HG03457 (cell line): Measurements from ENCODE around the gene WNT7A.

Source experiments
- ATAC-seq: cut with Tn5 transposase; IDR thresholded peaks from one replicate; pipeline ENCODE4 v1.9.1; 2021; ENCODE audit warnings: moderate number of reproducible peaks; ENCODE audit not compliant: unreplicated experiment

Gene WNT7A

DNA sequence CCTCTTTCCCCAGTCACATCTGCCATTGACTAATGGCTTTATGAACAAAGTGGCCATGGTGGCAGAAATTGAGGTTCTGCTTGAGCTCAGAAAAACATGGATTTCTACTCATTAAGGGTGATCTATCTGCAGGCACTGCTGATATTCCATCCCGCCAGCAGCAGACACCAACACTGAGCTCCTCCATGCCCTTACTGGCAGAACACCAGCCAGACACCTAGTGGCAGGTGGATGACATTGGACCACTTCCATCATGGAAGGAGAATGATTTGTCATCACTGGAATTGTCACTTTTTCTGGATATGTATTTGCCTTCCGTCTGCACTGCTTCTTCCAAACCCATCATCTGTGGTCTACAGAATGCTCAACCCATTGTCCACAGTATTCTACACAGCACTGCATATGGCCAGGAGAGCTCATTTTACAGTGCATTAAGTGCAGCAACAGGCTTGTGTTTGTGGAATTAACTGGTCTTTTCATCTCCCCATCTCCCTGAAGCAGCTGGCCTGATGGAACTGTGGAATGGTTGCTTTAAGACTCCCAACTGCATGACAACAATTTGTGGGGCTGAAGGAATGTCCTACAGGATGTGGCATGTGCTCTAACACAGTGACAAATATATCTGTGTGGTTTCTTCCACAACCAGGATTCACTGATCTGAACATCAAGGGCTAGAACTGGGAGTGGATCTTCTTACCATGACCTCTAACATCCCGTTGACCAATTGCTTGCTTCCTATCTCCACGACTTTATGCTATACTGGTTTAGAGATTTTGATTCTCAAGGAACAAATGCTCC lies 103.4 kb downstream of the WNT7A start:
- no peak for ATAC-seq

DNA sequence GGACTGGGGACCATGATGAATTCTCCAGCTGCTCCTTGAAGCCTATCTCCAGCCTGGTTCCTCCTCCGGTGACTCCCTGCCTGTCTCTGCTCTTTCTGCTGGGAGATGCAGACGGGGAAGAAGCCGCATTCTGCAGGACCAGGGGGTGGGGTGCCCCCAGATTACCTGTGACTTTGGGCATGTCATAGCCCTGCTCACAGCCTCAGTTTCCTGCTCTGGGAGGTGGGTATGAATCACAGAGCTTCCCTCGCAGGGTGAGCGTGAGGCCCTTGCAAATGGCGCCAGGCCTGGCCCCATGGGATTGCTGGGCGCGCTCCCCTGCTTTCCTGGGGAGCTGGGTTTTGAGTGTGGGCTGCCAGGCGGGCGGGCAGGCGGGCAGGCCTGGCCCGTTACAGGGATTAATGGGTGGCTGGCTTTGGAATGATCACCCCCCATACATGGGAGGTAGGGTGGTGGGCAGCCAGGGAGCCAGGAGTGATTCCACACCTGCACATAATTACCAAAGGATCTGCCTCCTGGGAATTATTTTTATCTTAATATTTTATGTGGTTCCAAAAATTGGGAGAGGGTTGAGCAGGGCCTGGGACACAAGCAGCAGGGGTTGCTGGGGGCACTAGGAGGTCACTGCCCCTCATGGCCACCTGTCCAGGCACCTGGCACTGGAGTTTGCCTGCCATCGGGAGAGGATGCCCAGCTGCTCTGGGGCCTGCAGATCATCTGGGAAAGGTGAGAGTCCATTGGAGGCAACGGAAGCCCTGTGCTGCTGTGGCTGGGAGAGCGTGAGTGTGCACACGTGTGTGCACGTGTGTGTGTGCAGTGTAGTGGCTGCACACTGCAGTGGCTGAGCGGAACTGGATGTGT lies 106.8 kb downstream of the WNT7A start:
- ATAC-seq, result no peak

DNA sequence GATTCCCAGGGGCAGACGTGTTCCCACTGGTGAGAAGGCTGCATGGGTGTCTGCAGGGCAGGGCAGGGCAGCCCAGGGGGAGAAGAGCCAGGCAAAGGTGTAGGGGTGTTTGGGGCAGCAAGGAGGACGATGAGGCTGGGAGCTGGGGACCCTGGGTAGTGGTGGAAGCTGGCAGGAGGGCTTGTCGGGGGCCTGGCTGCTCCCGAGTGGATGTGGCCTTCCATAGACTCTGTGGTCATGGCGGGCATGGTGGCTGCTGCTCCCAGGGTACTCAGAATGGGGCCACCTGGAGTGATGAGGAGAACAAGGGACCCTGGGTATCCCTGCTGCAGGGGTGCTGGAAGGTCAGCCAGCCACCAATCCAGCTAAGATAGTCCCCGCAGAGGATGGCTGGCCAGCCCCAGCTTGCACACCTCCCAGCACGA lies 107.5 kb downstream of the WNT7A start:
- ATAC-seq, result no peak

DNA sequence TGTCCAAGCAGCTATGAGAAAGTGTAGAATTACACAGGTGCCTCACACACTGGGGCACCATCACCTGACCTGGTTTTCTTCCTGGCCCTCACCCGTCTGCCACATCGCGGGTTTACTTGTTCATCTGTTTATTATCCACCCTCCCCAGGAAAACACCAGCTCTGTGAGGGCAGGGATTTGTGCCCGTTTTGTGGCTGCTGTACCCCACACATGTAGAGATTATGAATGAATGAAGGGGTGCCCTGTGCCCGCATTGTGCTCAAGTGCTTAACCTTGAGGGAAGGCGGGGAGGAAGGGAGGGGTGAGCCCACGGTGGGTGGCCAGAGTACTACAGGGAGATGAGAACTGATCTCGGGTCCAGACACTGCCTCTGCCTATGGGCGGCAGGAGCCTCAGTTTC lies 108.4 kb downstream of the WNT7A start:
- no peak for ATAC-seq

DNA sequence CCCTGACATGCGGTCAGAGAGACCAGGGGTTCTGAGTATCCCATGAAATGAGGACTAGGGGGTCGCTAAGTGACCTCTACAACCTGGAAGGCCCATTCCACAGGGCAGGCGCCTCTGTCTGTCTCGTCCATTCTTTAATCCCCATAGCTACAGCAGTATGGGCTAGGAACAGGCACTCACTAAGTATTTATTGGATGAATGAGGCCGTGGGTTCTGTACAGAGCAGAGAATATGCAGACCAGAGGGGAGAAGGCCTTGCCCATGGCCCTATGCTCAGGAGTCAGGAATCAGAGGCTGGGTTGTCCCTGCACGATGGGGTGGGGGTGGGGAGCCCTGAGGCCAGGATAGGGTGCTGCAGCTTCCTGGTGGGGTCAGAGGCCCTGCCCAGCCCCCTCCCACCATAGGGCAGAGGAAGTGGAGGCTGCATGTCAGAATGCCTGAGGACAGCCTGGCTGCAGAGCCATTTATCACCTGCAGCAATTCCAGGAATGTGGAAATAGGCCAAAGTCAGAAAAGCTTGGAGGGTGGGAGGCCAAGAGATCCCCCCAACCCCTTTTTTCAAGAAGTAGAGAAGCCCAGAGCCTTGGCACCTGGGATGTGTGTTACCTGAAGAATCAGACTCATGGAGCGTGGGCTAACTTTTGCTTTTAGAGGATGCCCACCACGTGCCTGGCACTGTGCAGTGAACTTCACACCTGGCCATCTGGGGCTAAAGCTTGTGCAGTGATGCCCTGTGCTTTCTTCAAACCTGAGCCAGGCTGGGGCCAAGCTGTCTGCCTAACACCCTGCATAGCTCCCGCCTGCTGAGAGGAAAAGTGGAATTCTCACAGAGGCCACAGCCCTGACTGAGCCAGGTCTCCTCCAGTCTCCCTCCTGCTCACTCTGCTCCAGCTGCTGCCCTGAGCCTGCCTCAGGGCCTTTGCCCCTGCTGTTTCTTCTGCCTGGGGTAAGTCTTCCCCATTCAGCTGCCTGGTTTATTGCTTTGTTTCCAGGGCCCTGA lies 109.4 kb downstream of the WNT7A start:
- ATAC-seq, result no peak

DNA sequence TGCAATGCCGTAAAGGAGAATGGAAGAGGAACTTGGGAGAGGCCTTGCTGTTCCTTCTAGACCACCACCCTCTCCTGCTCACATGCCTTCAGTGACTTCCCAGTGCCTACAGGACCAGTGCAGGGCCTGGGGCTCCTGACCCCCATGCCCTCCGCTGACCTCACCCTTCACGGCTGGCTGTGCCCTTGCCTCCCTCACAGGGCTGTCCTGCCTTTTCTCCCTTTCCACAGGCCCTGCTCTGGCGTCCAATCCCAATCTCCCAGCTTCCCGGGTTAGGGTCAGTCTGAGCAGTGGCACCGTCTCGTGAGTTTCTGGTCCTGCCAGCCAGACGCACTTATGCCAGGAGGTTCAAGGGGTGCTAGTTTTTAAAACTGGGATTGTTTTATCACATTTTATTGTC lies 110.4 kb downstream of the WNT7A start:
- no peak for ATAC-seq

DNA sequence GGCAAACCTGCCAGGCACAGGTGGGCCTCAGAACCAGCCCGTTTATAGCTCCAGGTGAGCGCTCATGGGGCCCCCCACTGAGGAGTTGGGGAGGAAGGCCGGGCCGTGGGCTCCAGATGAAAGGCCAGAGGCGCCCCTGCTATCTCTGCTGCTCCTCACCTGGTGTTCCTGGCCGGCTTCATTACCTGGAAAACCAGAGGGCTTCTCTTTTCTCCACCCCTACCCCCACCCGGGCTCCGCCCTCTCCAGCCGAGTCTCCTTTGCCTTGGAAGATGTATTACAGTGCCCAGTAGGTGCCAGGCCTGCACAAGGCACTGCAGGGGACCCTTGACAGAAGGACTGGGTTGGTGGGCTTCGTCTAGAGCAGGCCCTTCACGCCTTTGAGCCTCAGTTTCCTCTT lies 111.4 kb downstream of the WNT7A start:
- no peak for ATAC-seq

DNA sequence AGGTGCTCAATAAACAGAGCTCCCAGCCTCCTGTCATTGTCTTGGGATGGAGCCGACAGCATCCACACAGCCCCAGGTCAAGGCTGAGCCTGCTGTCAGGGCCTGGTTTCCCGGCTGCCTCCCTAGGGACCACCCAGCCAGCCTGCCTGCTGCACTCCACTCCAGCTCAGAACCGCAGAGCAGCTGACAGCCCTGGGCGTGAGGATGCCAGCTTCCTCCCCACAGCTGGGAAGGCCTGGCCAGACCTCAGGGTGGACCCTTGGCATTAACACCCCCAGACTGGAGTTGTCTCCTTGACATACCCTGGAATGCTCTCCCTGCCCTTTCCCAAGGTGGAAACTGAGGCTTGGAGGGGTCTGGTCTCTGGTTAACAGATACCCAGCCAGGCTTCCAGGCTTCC lies 112.0 kb downstream of the WNT7A start:
- no peak for ATAC-seq

DNA sequence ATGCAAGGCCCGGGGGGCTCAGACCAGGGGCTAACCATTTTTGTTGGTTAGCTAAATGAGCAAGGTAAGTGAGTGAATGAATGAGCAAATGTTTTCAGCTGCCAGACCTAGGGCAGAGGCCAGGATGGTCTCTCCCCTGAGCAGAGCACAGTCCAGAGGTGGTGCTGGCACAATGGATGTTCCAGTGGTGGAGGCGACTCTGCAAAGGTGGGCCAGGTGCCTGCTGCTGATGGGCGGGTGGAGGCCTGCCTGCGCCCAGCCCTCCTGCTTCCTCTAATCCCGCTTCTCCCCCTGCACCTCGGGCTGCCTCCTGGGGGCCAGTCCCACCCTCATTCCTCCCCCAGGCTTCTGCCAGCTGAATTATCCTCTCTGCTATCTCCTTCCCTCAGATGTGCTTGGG lies 112.8 kb downstream of the WNT7A start:
- no peak for ATAC-seq
